Measurements from ENCODE around the gene DDX42. TPM values are rescaled to one million over a fixed set of nuclear protein-coding genes. Genes with fewer than 3 reads are reported as not detected.

DDX42 gene
- total and polyA plus RNA-seq, 9 of the 15 experiments (the other 6 are each of a cell fraction or from before 2014, with no cell fraction given) = 16.5 to 149 (median 87.6) TPM

- TF ChIP-seq ZBTB49 (CRISPR knock-in tag; IDR thresholded peaks at IDR 0.05; ENCODE audit: borderline replicate concordance) = peak; percentile 57; the same call in 1 of the 2 replicates
- TF ChIP-seq GABPA (tag; conservative IDR thresholded peaks at IDR 0.05; ENCODE audit: low read depth) = peak; percentile 97
- no peak for TF ChIP-seq ZNF449 (CRISPR knock-in tag; IDR thresholded peaks at IDR 0.05)
- TF ChIP-seq USF1 (CRISPR knock-in tag; IDR thresholded peaks at IDR 0.05) = no peak
- TF ChIP-seq MEF2D (tag; conservative IDR thresholded peaks at IDR 0.05; ENCODE audit: low read depth) = 0 out of 2 replicates have a peak, but pooled peaks have one; percentile 15
- 0 out of 2 replicates have a peak, but pooled peaks have one; percentile 59 for TF ChIP-seq MXI1 (IDR thresholded peaks at IDR 0.05; ENCODE audit: low read depth, low read length)
- no peak for TF ChIP-seq MITF (IDR thresholded peaks at IDR 0.05)
- TF ChIP-seq PYGO2 (tag; IDR thresholded peaks at IDR 0.05) = 0 out of 2 replicates have a peak, but pooled peaks have one; percentile 30
- TF ChIP-seq SIX5 (IDR thresholded peaks at IDR 0.05; ENCODE audit: borderline replicate concordance in 1 of 2, insufficient read depth in 1 of 2, low read depth in 1 of 2, low read length in 2 of 2) = peak in 1 of 2 experiments; percentile 39; a peak in 1 of 4 replicates
- TF ChIP-seq PKNOX1 (IDR thresholded peaks at IDR 0.05) = peak; percentile 73
- peak; percentile 100 for TF ChIP-seq HDAC3 (IDR thresholded peaks at IDR 0.05; ENCODE audit: borderline replicate concordance, partially characterized antibody)
- peak; percentile 84 for TF ChIP-seq ZNF583 (CRISPR knock-in tag; IDR thresholded peaks at IDR 0.05)
Observed at GRCh38 chr17:63842540-63843386, 68.8 kb downstream of the DDX42 start, which contains the start of gene SMARCD2 (continued).
